Uterus (tissue), 4 donors: ENCODE results near the gene RPS19BP1. TPM values are rescaled to one million over a fixed set of nuclear protein-coding genes. Genes with fewer than 3 reads are reported as not detected.

ENCODE experiments used
- DNase-seq, 2 donors: peaks; one replicate each; pipeline ENCODE4 v3.0.0-alpha.2; 2019 to 2020
- H3K27ac ChIP-seq, 2 donors: fragments of 200-600 bp; sonication (generic); 1 replicate in 1 of 2; 2 replicates in 1 of 2; pipeline ENCODE4 v1.5.1; 2016 to 2018
- H3K27me3 ChIP-seq, 2 donors: fragments of 200-600 bp; sonication (generic); one replicate each; pipeline ENCODE4 v1.5.1; 2018 to 2019; ENCODE audit warnings: control low read depth in 1 of 2
- H3K36me3 ChIP-seq, 2 donors: fragments of 200-600 bp; sonication (generic); one replicate each; pipeline ENCODE4 v1.5.1; 2019; ENCODE audit warnings: control low read depth in 1 of 2
- H3K4me1 ChIP-seq, 2 donors: fragments of 200-600 bp; sonication (generic); one replicate each; pipeline ENCODE4 v1.5.1; 2018 to 2019; ENCODE audit warnings: control low read depth in 1 of 2
- H3K4me3 ChIP-seq, 2 donors: fragments of 200-600 bp; sonication (generic); 1 replicate in 1 of 2; 2 replicates in 1 of 2; pipeline ENCODE4 v1.5.1; 2018 to 2019; ENCODE audit warnings: mild to moderate bottlenecking in 1 of 2
- H3K9me3 ChIP-seq, 2 donors: fragments of 200-600 bp; sonication (generic); one replicate each; pipeline ENCODE4 v1.5.1; 2019; ENCODE audit warnings: control low read depth in 1 of 2
- POLR2A ChIP-seq, 2 donors: fragments of 450-650 bp; IDR thresholded peaks; one replicate each; pipeline ENCODE4 v1.6.1; 2016; ENCODE audit warnings: antibody characterized with exemption in 2 of 2, mild to moderate bottlenecking in 1 of 2, moderate library complexity in 1 of 2
- intact Hi-C: fragments of 100-400 bp; cut with DNase I; formaldehyde crosslinking; loops from one replicate; pipeline ENCODE4 v1.15.1; 2023; ENCODE audit warnings: low total_unique reads
- total RNA-seq, 4 donors: library from RNA; depleted of rRNA in 3 of 4; stranded (reverse); fragments of >200 nt in 3 of 4; gene quantifications; one replicate each; pipeline versions ENCODE4 v1.1.0 to v1.2.4, GENCODE V29; 2014 to 2023
- TF ChIP-seq, protein P1 (sequence below), 4 experiments: fragments of 200-600 bp in 2 of 4; fragments of 450-650 bp in 2 of 4; sonication (generic) in 2 of 4; IDR thresholded peaks; one replicate each; pipeline ENCODE4 v1.5.1; 2016 to 2019; ENCODE audit warnings: antibody characterized with exemption in 4 of 4, mild to moderate bottlenecking in 2 of 4, moderate library complexity in 1 of 4
- donor health status: DM: yes; HTN: yes; CAD: no.

The RPS19BP1 gene
- total RNA-seq, 4 donors from 2014 or later: 24.5 to 125 (median 50.7) TPM

DNA sequence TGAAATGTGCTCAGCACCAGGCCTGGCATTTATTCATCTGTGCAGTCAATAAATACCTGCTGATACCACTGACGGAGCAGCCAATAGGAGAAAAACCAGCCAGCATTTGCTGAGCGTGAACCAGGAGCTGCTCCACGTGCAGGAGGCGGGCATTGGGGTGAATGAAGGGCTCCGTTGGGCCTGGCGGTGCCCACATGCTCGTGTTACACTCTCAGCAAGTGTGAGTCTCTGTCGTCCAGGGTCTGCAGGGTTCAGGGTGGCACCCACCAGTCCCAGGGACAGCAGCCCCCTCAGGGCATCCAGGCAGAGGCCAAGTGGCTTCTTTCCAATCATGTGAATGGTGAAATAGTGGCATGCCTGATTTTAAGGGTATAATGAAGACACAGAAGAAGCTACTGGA, 4.2 kb upstream of the RPS19BP1 start:
- TF ChIP-seq POLR2A (IDR thresholded peaks at IDR 0.05): no peak
- TF ChIP-seq, protein P1, sequence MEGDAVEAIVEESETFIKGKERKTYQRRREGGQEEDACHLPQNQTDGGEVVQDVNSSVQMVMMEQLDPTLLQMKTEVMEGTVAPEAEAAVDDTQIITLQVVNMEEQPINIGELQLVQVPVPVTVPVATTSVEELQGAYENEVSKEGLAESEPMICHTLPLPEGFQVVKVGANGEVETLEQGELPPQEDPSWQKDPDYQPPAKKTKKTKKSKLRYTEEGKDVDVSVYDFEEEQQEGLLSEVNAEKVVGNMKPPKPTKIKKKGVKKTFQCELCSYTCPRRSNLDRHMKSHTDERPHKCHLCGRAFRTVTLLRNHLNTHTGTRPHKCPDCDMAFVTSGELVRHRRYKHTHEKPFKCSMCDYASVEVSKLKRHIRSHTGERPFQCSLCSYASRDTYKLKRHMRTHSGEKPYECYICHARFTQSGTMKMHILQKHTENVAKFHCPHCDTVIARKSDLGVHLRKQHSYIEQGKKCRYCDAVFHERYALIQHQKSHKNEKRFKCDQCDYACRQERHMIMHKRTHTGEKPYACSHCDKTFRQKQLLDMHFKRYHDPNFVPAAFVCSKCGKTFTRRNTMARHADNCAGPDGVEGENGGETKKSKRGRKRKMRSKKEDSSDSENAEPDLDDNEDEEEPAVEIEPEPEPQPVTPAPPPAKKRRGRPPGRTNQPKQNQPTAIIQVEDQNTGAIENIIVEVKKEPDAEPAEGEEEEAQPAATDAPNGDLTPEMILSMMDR (IDR thresholded peaks at IDR 0.05): no peak
- H3K9me3 ChIP-seq: no peaks in the 10 kb centered on the region

DNA sequence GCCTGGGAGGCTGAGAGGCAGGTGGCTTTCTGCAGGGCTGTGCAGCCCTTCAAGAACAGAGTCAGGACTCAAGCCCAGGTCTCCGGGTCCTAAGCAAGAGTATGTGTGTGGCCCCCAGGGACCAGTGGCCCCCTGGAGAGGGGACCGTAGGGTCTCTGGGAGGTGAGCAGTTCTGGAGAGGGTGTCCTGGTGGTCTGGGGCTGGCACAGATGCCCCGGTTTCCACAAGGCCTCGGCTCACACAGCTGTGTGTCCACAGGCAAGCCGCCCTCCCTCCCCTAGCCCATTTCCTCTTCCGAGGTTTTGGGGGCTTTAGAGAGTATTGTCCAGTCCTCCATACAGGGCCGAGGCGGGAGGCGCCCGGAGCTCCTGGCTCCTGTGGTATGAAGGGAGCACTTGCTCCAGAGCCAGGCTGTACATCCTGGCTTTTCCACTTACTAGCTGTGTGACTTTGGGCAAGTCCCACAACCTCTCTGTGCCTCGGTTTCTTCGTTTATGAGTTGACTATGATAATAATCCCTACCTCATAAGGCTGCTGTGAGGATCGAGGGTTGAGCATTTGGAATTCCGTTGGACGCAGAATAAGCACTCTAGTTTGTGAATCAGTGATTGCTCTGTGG, 3.4 kb upstream of the RPS19BP1 start:
- DNase-seq: no peak
- Histone ChIP-seq H3K27ac (no peak overlapping the region), H3K36me3 (no peaks in the 10 kb centered on the region), H3K4me1 (peaks cover 0 to 18% of the 10 kb centered on the region in 2 donors), H3K27me3 (no peaks in the 10 kb centered on the region), H3K9me3 (no peaks in the 10 kb centered on the region), H3K4me3 (no peak overlapping the region)
- TF ChIP-seq POLR2A (IDR thresholded peaks at IDR 0.05): no peak
- TF ChIP-seq, protein P1 (IDR thresholded peaks at IDR 0.05): no peak
- intact Hi-C loops: no loop called here

More for the DNA sequence above, 4.2 kb upstream of the RPS19BP1 start:
- H3K4me1 ChIP-seq: peaks cover 0 to 10% of the 10 kb centered on the region in 2 donors
- no peak overlapping the region for H3K4me3 ChIP-seq
- no peak overlapping the region for H3K27ac ChIP-seq
- intact Hi-C loops: no loop called here
- H3K36me3 ChIP-seq: no peaks in the 10 kb centered on the region
- no peak for DNase-seq
- no peaks in the 10 kb centered on the region for H3K27me3 ChIP-seq

DNA sequence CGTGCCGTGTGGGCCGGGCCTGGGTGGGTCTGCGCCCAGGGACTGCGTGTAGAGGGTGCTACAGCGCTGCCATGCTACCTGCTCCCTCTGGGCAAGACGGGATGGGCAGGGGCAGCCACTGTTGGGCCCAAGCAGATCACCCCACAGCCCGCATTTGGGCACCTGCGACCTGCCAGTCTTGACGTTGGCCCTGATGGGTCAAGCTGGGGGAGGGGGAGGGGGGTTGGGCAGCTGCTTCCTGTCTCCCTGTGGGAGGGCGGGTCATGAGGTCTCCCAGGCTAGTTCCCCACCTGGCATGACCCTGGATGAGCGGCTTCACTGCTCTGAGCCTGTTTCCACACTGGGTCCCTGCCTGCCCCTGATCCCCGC, 2.8 kb upstream of the RPS19BP1 start:
- no peaks in the 10 kb centered on the region for H3K36me3 ChIP-seq
- H3K27me3 ChIP-seq: no peaks in the 10 kb centered on the region
- no peak overlapping the region for H3K27ac ChIP-seq
- no peak overlapping the region for H3K4me3 ChIP-seq
- no peak for DNase-seq
- H3K4me1 ChIP-seq: peaks cover 0 to 20% of the 10 kb centered on the region in 2 donors
- TF ChIP-seq, protein P1 (IDR thresholded peaks at IDR 0.05): no peak
- TF ChIP-seq POLR2A (IDR thresholded peaks at IDR 0.05): no peak
- intact Hi-C loops: no loop called here
- H3K9me3 ChIP-seq: no peaks in the 10 kb centered on the region

DNA sequence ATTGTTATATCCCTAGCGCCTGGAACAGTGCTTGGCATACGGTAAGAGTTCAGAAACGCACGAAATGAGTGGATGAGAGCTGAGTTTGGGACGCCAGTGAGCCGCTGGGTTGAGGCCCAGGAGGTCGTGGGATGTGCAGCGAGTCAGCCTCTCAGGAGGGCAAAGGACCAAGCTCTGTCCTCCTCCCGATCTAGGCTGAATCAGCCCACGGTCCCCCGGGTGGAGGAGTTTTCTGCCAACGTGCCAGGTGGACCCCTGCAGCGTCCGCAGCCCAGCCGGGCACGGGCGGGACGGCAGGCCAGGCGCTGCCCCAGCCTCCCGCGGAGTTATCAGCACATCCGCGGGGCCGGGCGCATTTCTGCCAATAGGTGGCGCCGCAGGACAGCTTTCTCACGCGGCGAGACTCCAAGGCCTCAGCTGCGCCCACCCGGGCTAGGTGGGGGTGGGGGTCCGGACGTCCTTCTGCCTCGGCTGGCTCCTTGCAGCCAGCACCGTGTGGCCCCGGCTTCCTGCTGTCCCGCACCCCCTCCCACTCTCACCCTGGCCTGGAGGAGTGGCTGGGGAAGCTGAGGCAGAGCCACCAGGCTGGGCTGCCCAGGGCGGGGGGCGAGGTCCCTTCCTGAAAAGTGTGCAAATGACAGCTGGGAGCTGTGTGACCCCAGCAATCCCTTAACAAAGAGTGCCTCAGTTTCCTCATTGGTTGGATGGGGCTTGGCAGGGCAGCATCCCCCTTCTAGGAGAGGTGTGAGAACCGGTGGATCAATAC, 2.2 kb upstream of the RPS19BP1 start:
- Histone ChIP-seq H3K4me1 (peaks cover 0 to 22% of the 10 kb centered on the region in 2 donors), H3K27ac (peak overlapping the region; percentile 8 to 45), H3K27me3 (no peaks in the 10 kb centered on the region), H3K36me3 (no peaks in the 10 kb centered on the region), H3K4me3 (no peak overlapping the region), H3K9me3 (no peaks in the 10 kb centered on the region)
- DNase-seq: peak; percentile 84
- no peak for TF ChIP-seq POLR2A (IDR thresholded peaks at IDR 0.05)
- TF ChIP-seq, protein P1 (IDR thresholded peaks at IDR 0.05): peak; percentile 95 to 97 (median 96)
- intact Hi-C loops: no loop called here

DNA sequence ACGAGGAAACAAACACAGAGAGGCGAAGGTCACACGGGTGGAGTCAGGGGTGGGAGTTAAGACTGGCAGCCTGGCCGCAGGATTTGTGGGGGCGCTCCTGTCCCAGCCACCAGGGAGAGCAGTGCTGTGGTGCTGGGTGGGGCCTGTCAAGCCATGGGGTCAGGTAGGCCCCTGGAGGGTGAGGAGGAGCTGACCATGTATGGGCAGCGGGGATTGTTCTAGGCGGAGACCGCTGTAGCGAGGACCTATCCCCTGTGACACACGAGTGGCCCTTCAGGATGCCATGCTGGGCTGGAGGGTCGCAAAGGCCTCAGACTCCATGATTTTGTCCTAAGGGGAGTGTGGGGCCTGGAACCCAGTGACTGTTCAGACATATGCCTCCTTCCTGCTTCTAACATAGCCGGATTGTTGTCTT, 1.6 kb upstream of the RPS19BP1 start:
- no peaks in the 10 kb centered on the region for H3K27me3 ChIP-seq
- no peak overlapping the region for H3K4me3 ChIP-seq
- H3K4me1 ChIP-seq: peaks cover 0 to 29% of the 10 kb centered on the region in 2 donors
- peak overlapping the region; percentile 8 to 45 for H3K27ac ChIP-seq
- peak in 1 of 2 donors; percentile 31 for DNase-seq
- TF ChIP-seq, protein P1 (IDR thresholded peaks at IDR 0.05): no peak
- no peak for TF ChIP-seq POLR2A (IDR thresholded peaks at IDR 0.05)
- H3K9me3 ChIP-seq: no peaks in the 10 kb centered on the region
- intact Hi-C loops: no loop called here
- H3K36me3 ChIP-seq: no peaks in the 10 kb centered on the region
